A549 (cell line): ENCODE data around the gene RET. TPM values are rescaled to one million over a fixed set of nuclear protein-coding genes. Genes with fewer than 3 reads are reported as not detected.

ENCODE experiments used
- ATAC-seq, 2 experiments: fragments of 200-7000 bp in 1 of 2; fragments of >200 bp in 1 of 2; cut with Nextera tagmentation in 1 of 2; cut with Tn5 transposase in 1 of 2; 3 replicates each; pipeline versions ENCODE4 v1.8.0 to v1.9.1; 2018 to 2020; ENCODE audit warnings: mild to moderate bottlenecking in 1 of 2, moderate library complexity in 1 of 2
- CTCF ChIA-PET: fragments of 300-600 bp; sonication (Branson Sonifier 250); formaldehyde crosslinking; extraction: SDS; loops from one replicate; lab custom pipeline; 2021; ENCODE audit warnings: antibody characterized with exemption, inconsistent platforms; lab: Yijun Ruan, JAX
- POLR2A ChIA-PET: fragments of 350-600 bp; formaldehyde crosslinking; extraction: SDS; loops from one replicate; lab custom pipeline; 2021; ENCODE audit warnings: antibody characterized with exemption, inconsistent platforms; lab: Yijun Ruan, JAX
- DNase-seq, 2 experiments: peaks; one replicate each; pipeline versions ENCODE4 v3.0.0 to v3.0.0-alpha.2; 2011 to 2016; ENCODE audit warnings: low read depth in 1 of 2, low spot score in 1 of 2
- FAIRE-seq: peaks from 2 replicates; lab custom pipeline; 2011; peaks lifted over from hg19 to GRCh38; lab: Jason Lieb, UNC
- H3K27ac ChIP-seq, 2 experiments: fragments of >200 bp; sonication (Bioruptor Twin); formaldehyde crosslinking; 3 replicates each; pipeline ENCODE4 v1.5.1; 2016 to 2017
- H3K4me1 ChIP-seq: fragments of >200 bp; sonication (Bioruptor Twin); formaldehyde crosslinking; 3 replicates; pipeline ENCODE4 v1.6.1; 2016
- H3K4me2 ChIP-seq: fragments of >200 bp; sonication (Bioruptor Twin); formaldehyde crosslinking; 3 replicates; pipeline ENCODE4 v1.6.1; 2016
- H3K4me3 ChIP-seq: fragments of >200 bp; sonication (Bioruptor Twin); formaldehyde crosslinking; 3 replicates; pipeline ENCODE4 v1.5.1; 2016
- H3K9me3 ChIP-seq: fragments of >200 bp; sonication (Bioruptor Twin); formaldehyde crosslinking; 3 replicates; pipeline ENCODE4 v1.6.1; 2016
- ATOH8 ChIP-seq: fragments of 250-450 bp; sonication (Bioruptor Pico); IDR thresholded peaks from 2 replicates; pipeline ENCODE4 v1.5.0; 2020; ENCODE audit warnings: low read depth, mild to moderate bottlenecking, moderate library complexity
- BHLHE40 ChIP-seq: IDR thresholded peaks from 2 replicates; pipeline ENCODE4 v1.6.1; 2012; ENCODE audit warnings: low read depth, low read length, inconsistent platforms
- CBX2 ChIP-seq: fragments of 200-600 bp; sonication (generic); IDR thresholded peaks from 2 replicates; pipeline ENCODE4 v1.6.1; 2016; ENCODE audit warnings: low read depth, mild to moderate bottlenecking, borderline replicate concordance
- CBX8 ChIP-seq: fragments of 200-600 bp; sonication (generic); IDR thresholded peaks from 2 replicates; pipeline ENCODE4 v1.6.1; 2016
- CEBPB ChIP-seq, 2 experiments: fragments of >200 bp in 1 of 2; sonication (Bioruptor Twin) in 1 of 2; formaldehyde crosslinking in 1 of 2; IDR thresholded peaks; 2 replicates each; pipeline ENCODE4 v1.6.1; 2012 to 2016
- CHD4 ChIP-seq: fragments of 200-600 bp; sonication (generic); IDR thresholded peaks from 2 replicates; pipeline ENCODE4 v1.6.1; 2016; ENCODE audit warnings: antibody characterized with exemption, mild to moderate bottlenecking, borderline replicate concordance
- CTCF ChIP-seq: fragments of >200 bp; sonication (Bioruptor Twin); formaldehyde crosslinking; IDR thresholded peaks from 3 replicates; pipeline ENCODE4 v1.5.1; 2016
- E2F6 ChIP-seq: IDR thresholded peaks from 2 replicates; pipeline ENCODE4 v1.6.1; 2012; ENCODE audit warnings: low read depth, borderline replicate concordance
- ELK1 ChIP-seq: fragments of 150-350 bp; IDR thresholded peaks from 2 replicates; pipeline ENCODE4 v1.6.1; 2014; ENCODE audit warnings: low read depth, mild to moderate bottlenecking, low read length
- ESRRA ChIP-seq: fragments of 150-350 bp; IDR thresholded peaks from 2 replicates; pipeline ENCODE4 v1.6.1; 2014; ENCODE audit warnings: mild to moderate bottlenecking, low read length, borderline replicate concordance
- FOSB ChIP-seq: fragments of 250-450 bp; sonication (Bioruptor Pico); IDR thresholded peaks from 2 replicates; pipeline ENCODE4 v1.5.0; 2020; ENCODE audit warnings: mild to moderate bottlenecking, moderate library complexity
- FOSL2 ChIP-seq, 2 experiments: fragments of 450-650 bp in 1 of 2; fragments of >200 bp in 1 of 2; sonication (Bioruptor Twin) in 1 of 2; formaldehyde crosslinking; IDR thresholded peaks; 2 replicates each; pipeline versions ENCODE4 v1.5.0 to v1.6.1; 2016 to 2020; ENCODE audit warnings: mild to moderate bottlenecking in 1 of 2, moderate library complexity in 1 of 2
- GATA3 ChIP-seq: IDR thresholded peaks from 2 replicates; pipeline ENCODE4 v1.6.1; 2012; ENCODE audit warnings: borderline replicate concordance
- HDAC2 ChIP-seq: fragments of 200-600 bp; sonication (generic); IDR thresholded peaks from 2 replicates; pipeline ENCODE4 v1.6.1; 2016
- HEYL ChIP-seq: fragments of 250-450 bp; sonication (Bioruptor Pico); IDR thresholded peaks from 2 replicates; pipeline ENCODE4 v1.8.0; 2021; ENCODE audit warnings: mild to moderate bottlenecking, moderate library complexity
- HMGXB4 ChIP-seq: fragments of 250-450 bp; sonication (Bioruptor Pico); IDR thresholded peaks from 2 replicates; pipeline ENCODE4 v1.5.0; 2021; ENCODE audit warnings: mild to moderate bottlenecking, moderate library complexity, borderline replicate concordance
- HOXB13 ChIP-seq: fragments of 250-450 bp; sonication (Bioruptor Pico); IDR thresholded peaks from 2 replicates; pipeline ENCODE4 v1.5.0; 2020; ENCODE audit warnings: low read depth, mild to moderate bottlenecking, moderate library complexity
- HOXB5 ChIP-seq: fragments of 250-450 bp; sonication (Bioruptor Pico); IDR thresholded peaks from 2 replicates; pipeline ENCODE4 v1.5.0; 2020; ENCODE audit warnings: mild to moderate bottlenecking, moderate library complexity
- JUNB ChIP-seq: fragments of >200 bp; sonication (Bioruptor Twin); formaldehyde crosslinking; IDR thresholded peaks from 2 replicates; pipeline ENCODE4 v1.6.1; 2016
- MYC ChIP-seq: IDR thresholded peaks from 2 replicates; pipeline ENCODE4 v1.6.1; 2012; ENCODE audit warnings: mild to moderate bottlenecking, inconsistent platforms, low read length, improper control_type of control experiment, borderline replicate concordance
- NR3C1 ChIP-seq: fragments of >200 bp; sonication (Bioruptor Twin); formaldehyde crosslinking; IDR thresholded peaks from 3 replicates; pipeline ENCODE4 v1.6.1; 2017
- PHF8 ChIP-seq: fragments of 200-600 bp; sonication (generic); IDR thresholded peaks from 2 replicates; pipeline ENCODE4 v1.6.1; 2016; ENCODE audit warnings: low read depth, mild to moderate bottlenecking, antibody characterized with exemption, moderate library complexity, borderline replicate concordance
- POLR2AphosphoS2 ChIP-seq: conservative IDR thresholded peaks from 2 replicates; pipeline ENCODE4 v1.6.1; 2012; ENCODE audit warnings: low read length, improper control_type of control experiment, inconsistent platforms
- RAD21 ChIP-seq, 2 experiments: fragments of >200 bp in 1 of 2; sonication (Bioruptor Twin) in 1 of 2; formaldehyde crosslinking in 1 of 2; IDR thresholded peaks in 1 of 2; conservative IDR thresholded peaks in 1 of 2; 2 replicates in 1 of 2; 3 replicates in 1 of 2; pipeline ENCODE4 v1.6.1; 2012 to 2018; ENCODE audit warnings: inconsistent platforms in 1 of 2
- RNF2 ChIP-seq: fragments of 200-600 bp; sonication (generic); IDR thresholded peaks from 2 replicates; pipeline ENCODE4 v1.6.1; 2016; ENCODE audit warnings: low read depth, mild to moderate bottlenecking, antibody characterized with exemption, moderate library complexity, borderline replicate concordance
- TFCP2L1 ChIP-seq: fragments of 250-450 bp; sonication (Bioruptor Pico); IDR thresholded peaks from 2 replicates; pipeline ENCODE4 v1.5.0; 2021; ENCODE audit warnings: mild to moderate bottlenecking
- USF2 ChIP-seq: fragments of 450-650 bp; IDR thresholded peaks from 2 replicates; pipeline ENCODE4 v1.6.1; 2014; ENCODE audit warnings: antibody characterized with exemption
- ZFP36 ChIP-seq: fragments of 450-650 bp; IDR thresholded peaks from 2 replicates; pipeline ENCODE4 v1.6.1; 2014; ENCODE audit warnings: borderline replicate concordance; ENCODE audit not compliant: partially characterized antibody
- ZSCAN20 ChIP-seq: fragments of 250-450 bp; sonication (Bioruptor Pico); IDR thresholded peaks from 2 replicates; pipeline ENCODE4 v1.8.0; 2022; ENCODE audit warnings: mild to moderate bottlenecking, moderate library complexity
- WGBS: methylation state at CpG from one replicate; pipeline ENCODE4 v1.1.6; 2017; ENCODE audit errors: missing lambda C conversion rate; 5-methylcytosine and 5-hydroxymethylcytosine counted together
- polyA plus RNA-seq, 4 experiments: library from polyadenylated mRNA; depleted of rRNA in 3 of 4; stranded (reverse); fragments of >200 nt; fragmentation: RNase III in 1 of 4; extraction: RNeasy Plus Mini Kit Qiagen cat#74134 plus additional on column Dnase treatment in 1 of 4; gene quantifications; 2 replicates in 3 of 4; 3 replicates in 1 of 4; pipeline ENCODE4 v1.2.3, GENCODE V29; 2011 to 2017

Gene RET
- polyA plus RNA-seq, 2 of the 4 experiments (the other 2 are of a cell fraction) = 0.08 to 0.41 TPM

- ChIA-PET POLR2A (no interaction called here), CTCF (no interaction called here)
- no peak for DNase-seq
- H3K27ac ChIP-seq = no peak overlapping the region
- no peaks in the 10 kb centered on the region for H3K9me3 ChIP-seq
- no peaks in the 10 kb centered on the region for H3K4me1 ChIP-seq
- TF ChIP-seq PHF8 (no peak), HMGXB4 (CRISPR knock-in tag) (no peak), HEYL (CRISPR knock-in tag) (no peak), ELK1 (no peak), BHLHE40 (no peak), CHD4 (no peak), CBX8 (no peak), E2F6 (no peak), FOSB (CRISPR knock-in tag) (no peak), POLR2AphosphoS2 (no peak), MYC (no peak), NR3C1 (no peak), RAD21 (conservative IDR thresholded peaks at IDR 0.05 in 1 of 2, IDR thresholded peaks at IDR 0.05 in 1 of 2) (no peak), HDAC2 (no peak), CTCF (no peak), USF2 (no peak), HOXB13 (CRISPR knock-in tag) (no peak), HOXB5 (no peak), GATA3 (no peak), CEBPB (IDR thresholded peaks at IDR 0.05) (no peak)
- no peak for ATAC-seq
- no peak for FAIRE-seq
- 37% methylated on average over 8 of the region's 9 CpGs for WGBS
- no peak overlapping the region for H3K4me2 ChIP-seq
- no peak overlapping the region for H3K4me3 ChIP-seq
Observed at GRCh38 chr10:43061760-43062159, 15.1 kb upstream of the RET start.

GRCh38 chr10:43062402-43063160, 14.3 kb upstream of the RET start:
- no peak for DNase-seq
- ChIA-PET POLR2A (no interaction called here), CTCF (interaction anchor here (1.1 kb wide), 1 partner anchor 16 kb away, joined by 5 read pairs; no protein-coding TSS in a partner anchor)
- no peaks in the 10 kb centered on the region for H3K4me1 ChIP-seq
- 60% methylated on average over 16 of the region's 18 CpGs for WGBS
- no peaks in the 10 kb centered on the region for H3K9me3 ChIP-seq
- H3K4me2 ChIP-seq = no peak overlapping the region
- H3K4me3 ChIP-seq = no peak overlapping the region
- no peak for ATAC-seq
- no peak overlapping the region for H3K27ac ChIP-seq
- FAIRE-seq = no peak
- TF ChIP-seq CBX2 (no peak), JUNB (no peak), FOSL2 (IDR thresholded peaks at IDR 0.05) (no peak), FOSL2 (CRISPR knock-in tag; IDR thresholded peaks at IDR 0.05) (no peak), BHLHE40 (no peak), RNF2 (no peak), ESRRA (no peak), RAD21 (conservative IDR thresholded peaks at IDR 0.05 in 1 of 2, IDR thresholded peaks at IDR 0.05 in 1 of 2) (no peak), ZFP36 (no peak), ATOH8 (no peak), TFCP2L1 (CRISPR knock-in tag) (no peak), ZSCAN20 (CRISPR knock-in tag) (no peak)
